GM18507 (cell line): Measurements from ENCODE around the gene CC2D2A.
A peak's percentile ranks its signal among the peaks of the same experiment; 100 is the strongest.

Experiments
- DNase-seq: peaks from one replicate; pipeline ENCODE4 v3.0.0; 2011; ENCODE audit warnings: low read depth; ENCODE audit not compliant: insufficient read length; ENCODE audit errors: extremely low spot score
- FAIRE-seq: peaks from 2 replicates; lab custom pipeline; 2011; peaks lifted over from hg19 to GRCh38; lab: Jason Lieb, UNC

The CC2D2A gene

DNA sequence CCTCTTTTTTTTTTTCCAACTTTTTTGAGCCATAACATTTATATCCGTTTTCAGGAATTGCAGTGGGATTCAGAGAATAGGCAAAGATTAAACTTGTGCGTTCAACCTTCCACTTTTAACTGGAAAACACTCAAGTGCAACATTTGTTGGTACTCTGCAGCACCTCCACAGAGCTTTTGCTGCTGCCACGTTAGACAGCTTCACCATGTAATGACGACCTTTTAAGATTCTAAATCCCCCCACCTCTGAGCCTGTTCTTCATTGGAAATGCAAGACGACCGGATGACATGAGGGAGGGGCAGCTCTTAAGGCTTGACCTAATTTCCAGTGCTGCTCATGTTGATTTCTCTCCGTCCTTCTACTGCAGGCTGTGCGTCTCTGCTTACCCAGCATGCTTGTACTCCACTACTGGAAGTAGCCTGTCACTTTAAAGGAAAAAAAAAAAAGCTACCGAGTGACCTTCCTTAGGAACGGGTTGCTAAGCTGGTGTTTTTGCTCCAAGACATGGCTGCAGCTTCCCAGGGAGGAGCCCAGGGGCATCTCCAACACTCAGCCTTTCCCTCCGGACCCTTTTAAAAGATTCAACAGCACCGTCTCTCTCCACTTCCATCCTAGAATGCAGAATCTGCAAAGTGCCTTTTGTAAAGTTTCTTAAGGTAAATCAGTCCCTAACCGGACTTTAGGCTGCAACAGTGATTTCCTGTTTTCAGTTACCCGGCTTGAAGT lies at the start of gene CC2D2A:
CC2D2A (plus strand) TSS at position 481 of the 726 bp plus-strand sequence. CDS start 6,051 bp downstream, outside the sequence.
- FAIRE-seq (peak; percentile 24), DNase-seq (no peak)

GRCh38 chr4:15420642-15421041 lies 49.0 kb upstream of the CC2D2A start:
- DNase-seq (no peak), FAIRE-seq (no peak)

GRCh38 chr4:15423285-15423711 lies 46.4 kb upstream of the CC2D2A start:
- DNase-seq = no peak

DNA sequence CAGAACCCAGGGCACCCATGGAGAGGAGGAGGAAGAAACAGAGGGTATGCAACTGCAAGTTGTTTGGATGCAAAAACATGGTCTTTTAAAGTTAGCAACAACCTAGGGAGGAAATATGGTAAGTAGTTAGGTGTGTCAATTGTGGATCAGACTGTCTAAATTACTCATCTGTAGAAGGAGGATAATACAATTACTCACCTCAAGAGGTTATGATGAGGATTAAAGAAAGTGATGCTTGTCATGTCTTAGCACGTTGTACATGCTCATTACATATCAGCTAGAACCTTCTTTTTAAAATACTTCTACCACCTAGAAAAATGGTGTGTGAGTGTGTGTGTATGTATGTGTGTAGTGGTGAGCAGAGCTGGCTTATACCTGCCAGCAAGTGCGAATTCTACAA lies 44.2 kb upstream of the CC2D2A start:
- DNase-seq (no peak), FAIRE-seq (no peak)

More at GRCh38 chr4:15423285-15423711, 46.4 kb upstream of the CC2D2A start:
- no peak for FAIRE-seq

- FAIRE-seq = no peak
These were observed 42.5 kb upstream of the CC2D2A start for GRCh38 chr4:15427161-15427560.

DNA sequence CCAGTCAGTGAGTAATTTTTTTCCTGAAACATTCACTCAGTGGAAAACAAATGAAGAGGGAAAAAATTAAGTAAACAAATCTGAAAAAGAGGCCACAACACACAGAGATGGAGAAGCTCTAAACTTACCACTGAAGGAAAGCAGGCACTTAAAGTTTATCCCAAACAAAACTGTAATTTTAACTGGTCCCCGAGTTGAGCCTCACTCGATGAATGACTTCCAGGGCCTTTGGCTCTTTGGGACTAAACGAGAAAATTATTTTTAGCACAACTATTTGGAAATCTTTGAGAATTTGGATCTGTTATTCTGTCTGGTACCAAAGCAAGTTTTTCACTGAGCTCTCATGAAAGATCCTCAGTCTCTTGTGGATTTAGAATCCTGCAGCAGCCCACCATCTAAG lies 42.0 kb upstream of the CC2D2A start, which contains the start of gene C1QTNF7:
C1QTNF7 (plus strand) TSS at position 333 of the 400 bp plus-strand sequence. CDS start 7,711 bp downstream, outside the sequence.
- FAIRE-seq = no peak
- no peak for DNase-seq

More at GRCh38 chr4:15427161-15427560, 42.5 kb upstream of the CC2D2A start:
- no peak for DNase-seq

DNA sequence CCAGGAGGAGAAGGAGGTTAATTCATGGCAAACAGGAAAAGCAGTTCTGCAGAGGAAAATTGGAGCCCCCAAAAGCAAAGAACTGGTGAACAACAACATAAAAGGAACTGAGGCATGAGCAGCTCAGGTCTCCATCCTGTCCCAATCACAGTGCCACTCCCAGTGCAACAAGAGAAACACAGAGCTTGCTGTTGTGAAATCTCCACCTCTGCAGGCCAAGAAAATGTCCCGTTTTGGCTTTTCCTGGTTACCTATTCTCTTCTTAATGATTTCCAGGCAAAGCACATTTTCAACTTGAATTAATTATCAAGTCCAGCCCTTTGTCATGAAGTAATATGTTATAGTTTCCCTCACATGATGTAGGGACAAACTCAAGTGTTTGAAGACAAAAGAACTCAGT lies 41.1 kb upstream of the CC2D2A start:
- no peak for DNase-seq
- FAIRE-seq = no peak

GRCh38 chr4:15434091-15434490 lies 35.6 kb upstream of the CC2D2A start:
- FAIRE-seq = no peak

DNA sequence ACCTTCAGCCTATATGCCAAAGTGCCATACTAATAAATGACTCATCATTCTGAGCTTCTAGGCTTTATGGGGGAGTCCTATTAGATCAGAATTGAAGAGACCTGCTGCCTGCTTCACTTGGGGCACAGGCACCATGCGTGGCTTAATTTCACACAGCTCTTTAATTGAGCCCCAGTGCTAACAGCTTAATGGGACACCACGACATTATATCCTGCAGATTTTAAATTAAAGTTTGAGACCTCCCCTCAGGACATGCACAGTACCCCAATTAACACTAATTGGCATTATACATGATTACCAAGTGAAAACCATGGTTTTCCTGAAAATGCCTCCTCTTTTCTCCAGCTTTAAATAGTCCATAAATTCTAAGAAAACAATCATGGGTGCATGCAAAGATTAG lies 35.0 kb upstream of the CC2D2A start:
- FAIRE-seq (no peak), DNase-seq (no peak)

More at GRCh38 chr4:15434091-15434490, 35.6 kb upstream of the CC2D2A start:
- no peak for DNase-seq

GRCh38 chr4:15436513-15436912 lies 33.2 kb upstream of the CC2D2A start:
- FAIRE-seq (no peak), DNase-seq (no peak)

- DNase-seq = no peak
- FAIRE-seq = no peak
These were observed 30.6 kb upstream of the CC2D2A start for GRCh38 chr4:15438939-15439524.

DNA sequence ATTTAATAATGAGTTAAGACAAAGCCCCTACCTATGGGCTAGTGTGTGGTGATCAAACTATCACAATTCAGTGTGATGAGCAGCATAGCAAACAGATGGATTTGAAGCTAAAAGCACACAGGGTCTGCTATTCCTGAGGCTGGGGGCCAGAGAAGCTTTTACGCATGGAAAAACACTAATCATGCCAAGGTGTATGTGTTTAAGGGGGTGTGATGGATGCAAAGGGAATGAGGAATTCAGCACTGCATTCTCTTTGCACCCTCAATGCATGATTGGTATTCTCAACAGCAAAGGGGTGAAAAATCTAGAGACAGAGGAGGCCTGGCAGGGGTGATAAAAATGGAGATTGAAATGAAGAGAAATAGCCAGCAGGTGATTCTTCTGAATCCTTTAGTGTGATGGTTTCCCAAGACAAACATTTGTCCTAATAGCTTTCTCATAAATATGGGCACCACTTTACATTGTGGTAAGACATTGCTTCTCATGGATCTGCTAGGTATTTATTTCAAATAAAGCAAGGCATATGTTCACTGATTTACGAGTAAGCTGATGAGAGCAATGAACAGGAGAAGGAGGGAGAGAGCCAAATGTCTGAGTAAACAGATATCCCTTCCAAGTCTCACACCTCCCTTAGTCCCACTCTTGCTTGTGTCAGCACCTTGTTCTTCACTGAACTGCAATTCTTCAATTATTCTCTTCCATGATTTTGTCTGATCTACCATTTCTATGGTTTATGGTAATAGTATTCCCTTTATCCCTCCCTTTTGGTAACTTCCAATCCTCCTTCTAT lies 26.1 kb upstream of the CC2D2A start:
- FAIRE-seq (no peak), DNase-seq (no peak)

DNA sequence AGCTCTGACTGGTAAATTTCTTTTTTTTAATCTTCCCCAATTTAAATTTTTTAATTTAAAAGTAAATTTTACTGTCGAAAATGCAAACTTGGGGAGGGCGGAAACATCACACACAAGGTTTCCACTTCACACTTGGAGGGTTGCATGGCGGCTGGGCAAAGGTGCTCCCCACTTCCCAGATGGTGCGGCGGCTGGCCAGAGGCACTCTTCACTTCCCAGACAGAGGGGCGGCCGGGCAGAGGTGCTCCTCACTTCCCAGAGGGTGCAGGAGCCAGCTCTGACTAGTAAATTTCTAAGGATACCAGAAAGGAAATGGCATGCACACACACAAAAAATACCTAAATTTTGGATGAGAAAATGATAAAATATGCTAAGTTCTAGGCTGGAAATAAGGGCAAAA lies 25.4 kb upstream of the CC2D2A start:
- no peak for DNase-seq
- no peak for FAIRE-seq

DNA sequence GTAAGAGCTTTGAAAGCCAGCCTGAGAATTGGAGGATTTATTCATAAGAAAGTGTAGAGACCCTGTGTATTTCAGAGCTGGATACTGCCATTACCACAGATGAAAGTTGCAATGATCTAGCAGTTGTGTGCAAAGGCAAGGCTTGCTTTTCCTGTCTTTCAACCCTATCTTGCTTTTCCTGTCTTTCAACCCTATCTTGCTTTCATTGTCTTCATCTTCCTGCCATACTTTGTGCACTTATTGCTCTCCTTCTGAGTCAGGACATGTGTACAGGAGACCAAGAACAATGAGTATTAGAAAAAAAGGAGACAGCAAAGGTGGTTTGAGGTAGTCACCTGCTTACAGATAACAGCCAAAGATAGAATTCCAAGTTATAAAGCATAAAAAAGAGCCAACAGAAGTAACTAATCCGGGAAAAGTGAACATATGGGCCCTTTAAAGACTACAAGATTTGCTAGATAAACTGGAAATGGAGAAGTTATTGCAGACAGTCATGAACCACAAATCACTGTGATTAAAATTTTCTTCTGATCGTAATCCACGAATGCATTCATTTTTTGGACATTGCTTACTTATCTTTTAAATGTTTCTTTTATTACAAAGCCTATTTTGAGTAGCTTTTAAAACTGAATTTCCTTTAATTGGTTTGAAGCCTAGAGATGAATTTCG lies 24.7 kb upstream of the CC2D2A start:
- DNase-seq (no peak), FAIRE-seq (no peak)

GRCh38 chr4:15451181-15451865 lies 18.4 kb upstream of the CC2D2A start:
- FAIRE-seq (no peak), DNase-seq (no peak)

DNA sequence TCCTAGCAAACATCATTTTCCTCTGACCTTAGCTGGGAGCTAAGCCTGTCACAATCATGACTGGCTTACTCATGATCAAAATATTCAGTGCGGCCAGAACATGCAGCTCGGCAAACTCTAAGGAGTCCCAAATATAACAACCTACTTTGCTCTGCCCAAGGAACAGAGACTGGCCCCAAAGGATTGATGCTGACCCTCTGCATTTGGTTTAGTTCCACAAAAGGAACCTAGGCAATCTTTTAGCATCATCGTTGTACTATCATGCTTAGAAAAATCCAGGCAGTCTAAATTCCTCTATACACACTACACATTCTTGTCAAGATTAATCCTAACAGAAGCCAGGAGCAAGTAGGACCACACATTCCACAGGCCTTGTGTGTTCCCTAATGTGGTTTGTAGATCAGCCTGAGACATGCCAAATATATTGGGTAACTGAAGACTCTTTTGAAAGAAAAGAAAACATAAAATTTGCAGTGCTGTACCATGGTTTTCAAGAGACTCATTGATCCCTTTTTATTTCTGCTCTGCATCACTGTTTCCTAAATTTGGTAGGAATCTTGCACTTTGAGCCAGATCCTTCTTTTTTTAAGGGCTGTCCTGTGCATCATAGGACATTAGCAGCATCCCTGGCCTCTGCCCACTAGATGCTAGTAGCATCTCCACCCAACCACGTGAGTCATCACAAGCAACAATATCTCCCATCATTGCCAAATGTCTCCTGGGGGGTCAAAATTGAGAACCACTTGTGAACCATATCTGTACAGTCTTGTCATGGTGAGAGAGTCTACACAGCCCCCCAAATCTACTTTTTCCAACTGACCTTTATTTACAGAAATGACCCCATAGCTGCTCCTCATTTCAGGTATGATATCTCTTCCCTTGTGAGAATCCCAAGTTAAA lies 17.6 kb upstream of the CC2D2A start:
- DNase-seq = no peak
- no peak for FAIRE-seq

GRCh38 chr4:15455290-15455689 lies 14.4 kb upstream of the CC2D2A start:
- DNase-seq (no peak), FAIRE-seq (no peak)
